Activated CD4-positive, alpha-beta T cell treated with anti-CD3 and anti-CD28 coated beads, Interleukin-2, amount 10 ng/mL, durations not matched to agents 7 days and 5 days (primary cell): ENCODE data around the gene RALGAPA1. TPM values are rescaled to one million over a fixed set of nuclear protein-coding genes. Genes with fewer than 3 reads are reported as not detected.

Experiments
- CTCF ChIA-PET: fragments of 350-600 bp; sonication (Branson Sonifier 250); formaldehyde crosslinking; loops from one replicate; lab custom pipeline; 2021; ENCODE audit warnings: antibody characterized with exemption; lab: Charles Lee
- POLR2A ChIA-PET: fragments of 350-600 bp; sonication (Branson Sonifier 250); formaldehyde crosslinking; loops from one replicate; lab custom pipeline; 2021; ENCODE audit warnings: antibody characterized with exemption; lab: Charles Lee
- DNase-seq: peaks from one replicate; pipeline ENCODE4 v3.0.0-alpha.2; 2020
- H3K27ac Mint-ChIP-seq: one replicate; pipeline ENCODE4 v1.8.0; 2021; ENCODE audit warnings: mild to moderate bottlenecking, moderate library complexity, mixed read lengths
- H3K27me3 Mint-ChIP-seq: one replicate; pipeline ENCODE4 v1.8.0; 2021; ENCODE audit warnings: mixed read lengths
- H3K36me3 Mint-ChIP-seq: one replicate; pipeline ENCODE4 v1.8.0; 2021; ENCODE audit warnings: low read depth, mixed read lengths
- H3K4me1 Mint-ChIP-seq: one replicate; pipeline ENCODE4 v1.8.0; 2021; ENCODE audit warnings: mixed read lengths
- H3K4me3 Mint-ChIP-seq: one replicate; pipeline ENCODE4 v1.8.0; 2021; ENCODE audit warnings: mild to moderate bottlenecking, moderate library complexity, mixed read lengths
- H3K9me3 Mint-ChIP-seq: one replicate; pipeline ENCODE4 v1.8.0; 2021; ENCODE audit warnings: mixed read lengths
- total RNA-seq, 2 experiments: library from RNA; stranded (reverse); gene quantifications; one replicate each; pipeline ENCODE4 v1.2.3, GENCODE V29; 2021

Gene RALGAPA1
- total RNA-seq, 2 experiments from 2014 or later, result 32.5 to 35.6 TPM

DNA sequence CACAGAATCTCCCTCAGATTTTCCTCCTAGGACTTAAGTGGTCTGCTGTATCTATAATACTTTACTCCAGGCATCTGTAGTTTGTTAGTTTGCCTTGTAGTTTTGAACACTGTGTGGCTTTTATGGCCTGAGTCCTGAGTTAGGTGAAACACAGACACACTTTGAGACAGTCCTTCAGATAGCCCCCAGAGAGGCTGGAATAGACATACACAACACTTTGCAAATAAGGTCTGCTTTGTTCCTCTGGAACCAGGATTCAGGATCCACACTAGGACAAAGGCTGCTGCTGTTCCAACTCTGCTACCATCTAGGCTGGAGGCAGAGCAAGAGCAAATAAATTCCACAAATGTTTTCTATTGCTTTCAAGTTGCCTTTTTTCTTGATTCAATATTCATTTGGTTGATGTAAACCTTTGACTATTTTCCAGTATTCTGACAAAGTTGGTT is 316.5 kb downstream of the RALGAPA1 start:
- H3K27me3 Mint-ChIP-seq, result peaks cover 5% of the 10 kb centered on the region
- peaks cover 8% of the 10 kb centered on the region for H3K9me3 Mint-ChIP-seq
- no peaks in the 10 kb centered on the region for H3K36me3 Mint-ChIP-seq
- ChIA-PET CTCF (no interaction called here), POLR2A (no interaction called here)
- no peak overlapping the region for H3K27ac Mint-ChIP-seq
- DNase-seq, result no peak
- no peak overlapping the region for H3K4me3 Mint-ChIP-seq
- no peaks in the 10 kb centered on the region for H3K4me1 Mint-ChIP-seq

Other genes with a start within 250 kb of the RALGAPA1 start
- 1 to 10 TPM; 4.8 to 4.9 TPM for gene BRMS1L, start 17.0 kb upstream of the RALGAPA1 start, total RNA-seq